AG09309 (cell line): ENCODE results near the gene FOXP1.

Experiments
- DNase-seq: peaks from one replicate; pipeline ENCODE4 v3.0.0-alpha.2; 2010; ENCODE audit warnings: low read depth
- H3K4me3 ChIP-seq: 2 replicates; pipeline ENCODE4 v1.5.1; 2011; ENCODE audit warnings: mild to moderate bottlenecking, low read depth, low read length, moderate library complexity; ENCODE audit not compliant: control insufficient read depth
- TF ChIP-seq, protein P1 (sequence below): IDR thresholded peaks from 2 replicates; pipeline ENCODE4 v1.5.1; 2011; ENCODE audit warnings: mild to moderate bottlenecking, low read depth, low read length, inconsistent platforms; ENCODE audit not compliant: insufficient read depth, control insufficient read depth; ENCODE audit errors: missing control alignments

The FOXP1 gene

DNA sequence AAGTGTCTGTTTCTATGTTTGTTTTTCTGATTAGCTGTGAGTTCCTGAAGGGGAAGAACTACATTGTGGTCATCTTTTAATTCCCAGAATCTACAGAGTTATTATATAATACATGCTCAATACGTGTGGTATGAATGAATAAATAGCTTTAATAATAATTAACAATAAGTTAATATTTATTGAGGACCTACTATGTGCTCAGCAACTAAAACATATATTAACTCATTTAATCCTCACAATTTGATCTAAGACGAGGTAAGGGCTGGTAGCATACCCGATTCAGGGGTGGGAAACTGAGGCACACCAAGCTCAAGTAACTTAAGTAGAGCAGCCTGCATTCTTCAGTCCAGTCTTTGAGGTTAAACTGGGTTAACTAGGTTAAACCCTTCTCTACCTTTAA lies 553.8 kb downstream of the FOXP1 start:
- no peak overlapping the region for H3K4me3 ChIP-seq
- TF ChIP-seq, protein P1, sequence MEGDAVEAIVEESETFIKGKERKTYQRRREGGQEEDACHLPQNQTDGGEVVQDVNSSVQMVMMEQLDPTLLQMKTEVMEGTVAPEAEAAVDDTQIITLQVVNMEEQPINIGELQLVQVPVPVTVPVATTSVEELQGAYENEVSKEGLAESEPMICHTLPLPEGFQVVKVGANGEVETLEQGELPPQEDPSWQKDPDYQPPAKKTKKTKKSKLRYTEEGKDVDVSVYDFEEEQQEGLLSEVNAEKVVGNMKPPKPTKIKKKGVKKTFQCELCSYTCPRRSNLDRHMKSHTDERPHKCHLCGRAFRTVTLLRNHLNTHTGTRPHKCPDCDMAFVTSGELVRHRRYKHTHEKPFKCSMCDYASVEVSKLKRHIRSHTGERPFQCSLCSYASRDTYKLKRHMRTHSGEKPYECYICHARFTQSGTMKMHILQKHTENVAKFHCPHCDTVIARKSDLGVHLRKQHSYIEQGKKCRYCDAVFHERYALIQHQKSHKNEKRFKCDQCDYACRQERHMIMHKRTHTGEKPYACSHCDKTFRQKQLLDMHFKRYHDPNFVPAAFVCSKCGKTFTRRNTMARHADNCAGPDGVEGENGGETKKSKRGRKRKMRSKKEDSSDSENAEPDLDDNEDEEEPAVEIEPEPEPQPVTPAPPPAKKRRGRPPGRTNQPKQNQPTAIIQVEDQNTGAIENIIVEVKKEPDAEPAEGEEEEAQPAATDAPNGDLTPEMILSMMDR: no peak
- DNase-seq: no peak

DNA sequence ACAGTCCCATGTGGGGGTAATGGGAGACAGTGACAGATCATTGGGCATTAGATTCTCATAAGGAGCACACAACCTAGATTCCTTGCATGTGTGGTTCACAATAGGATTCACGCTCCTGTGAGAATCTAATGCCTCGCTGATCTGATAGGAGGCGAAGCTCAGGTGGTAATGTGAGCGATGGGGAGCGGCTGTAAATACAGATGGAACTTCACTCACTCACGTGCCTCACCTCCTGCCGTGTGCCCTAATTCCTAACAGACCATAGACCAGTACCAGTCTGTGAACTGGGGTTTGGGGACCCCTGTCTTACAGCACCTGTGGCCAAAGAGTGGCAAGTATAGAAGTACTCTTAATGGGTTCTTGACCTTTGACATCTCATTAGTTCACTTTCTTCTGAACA lies 554.7 kb downstream of the FOXP1 start:
- DNase-seq: no peak
- TF ChIP-seq, protein P1: no peak

GRCh38 chr3:71028184-71028583 lies 555.3 kb downstream of the FOXP1 start:
- H3K4me3 ChIP-seq: no peak overlapping the region
- no peak for DNase-seq
- TF ChIP-seq, protein P1: no peak

More for the DNA sequence above, 554.7 kb downstream of the FOXP1 start:
- no peak overlapping the region for H3K4me3 ChIP-seq

DNA sequence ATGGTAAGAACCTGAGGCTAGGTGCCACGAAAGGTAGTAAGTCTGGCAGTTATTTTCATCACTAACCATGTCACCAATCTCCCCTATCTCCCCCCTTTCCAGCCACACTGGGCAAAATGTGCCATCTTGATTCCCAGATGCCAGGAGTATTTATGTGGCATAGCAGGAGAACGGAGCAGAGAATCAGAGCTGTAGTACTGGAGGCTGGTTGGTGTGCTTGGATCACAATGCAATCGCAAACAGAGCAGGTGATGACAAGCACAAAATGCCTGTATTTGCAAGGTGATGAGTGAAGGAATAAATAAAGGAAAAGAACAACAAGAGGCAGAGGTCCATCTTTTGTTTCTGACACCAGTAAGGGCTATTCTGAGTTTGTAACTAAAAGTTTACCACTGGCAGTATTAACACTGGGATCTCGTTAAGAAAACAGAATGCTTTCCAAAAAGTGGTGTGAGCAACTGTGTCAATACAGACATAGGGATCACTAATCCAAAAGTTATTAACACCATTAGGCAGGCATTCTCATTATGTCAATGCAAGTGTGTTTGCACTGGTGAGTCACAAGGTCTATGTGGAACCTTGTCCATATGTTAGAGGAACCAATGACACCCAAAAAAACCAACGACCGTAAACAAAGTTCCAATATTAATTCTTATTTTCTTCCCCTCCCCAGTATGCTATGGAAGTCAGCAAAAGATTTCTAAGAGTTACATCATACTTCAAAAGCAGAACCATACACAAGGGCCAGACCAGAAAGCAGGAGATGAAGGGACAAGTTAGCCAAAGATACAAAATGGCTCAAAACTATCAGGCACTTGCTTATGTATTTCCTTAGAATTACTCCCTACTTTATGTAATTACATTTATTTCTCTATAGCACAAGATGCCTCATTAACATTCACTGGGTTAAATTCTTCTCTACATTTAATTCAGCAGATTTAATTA lies 556.6 kb downstream of the FOXP1 start:
- no peak overlapping the region for H3K4me3 ChIP-seq
- TF ChIP-seq, protein P1: no peak
- DNase-seq: no peak

- TF ChIP-seq, protein P1: no peak
- no peak for DNase-seq
- no peak overlapping the region for H3K4me3 ChIP-seq
Measured at GRCh38 chr3:71025516-71025915, 558.0 kb downstream of the FOXP1 start.

DNA sequence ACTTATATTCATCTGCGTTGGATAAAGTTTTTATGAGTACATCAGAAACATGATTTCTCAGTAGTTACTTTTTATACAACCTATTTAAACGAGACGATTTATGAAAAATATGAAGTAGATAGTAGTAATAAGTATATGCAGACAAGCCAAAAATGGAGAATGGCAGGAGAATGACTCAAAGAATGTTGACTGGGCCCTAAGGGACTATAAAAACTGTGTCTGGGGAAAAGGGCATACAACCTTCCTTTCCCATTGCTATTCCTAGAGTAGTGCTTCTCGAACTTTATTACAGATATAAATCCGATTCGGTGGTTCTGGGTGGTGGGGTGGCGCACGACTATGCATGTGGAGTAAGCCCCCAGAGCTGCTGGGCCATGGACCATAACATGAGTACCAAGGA lies 558.5 kb downstream of the FOXP1 start:
- TF ChIP-seq, protein P1: no peak
- no peak overlapping the region for H3K4me3 ChIP-seq
- no peak for DNase-seq
